HEK293T (cell line): ENCODE measurements around the gene ADAMTS9.
"Not testable (repeated sequence)": the region's sequence is repeated elsewhere in the genome, so short reads cannot be mapped to it uniquely, and the experiment has no call there.

ENCODE experiments used
- CTCF ChIA-PET: fragments of 350-600 bp; formaldehyde crosslinking; extraction: SDS; loops from one replicate; lab custom pipeline; 2021; ENCODE audit warnings: antibody characterized with exemption, inconsistent platforms; lab: Yijun Ruan, JAX
- POLR2A ChIA-PET: fragments of 350-600 bp; formaldehyde crosslinking; extraction: SDS; loops from one replicate; lab custom pipeline; 2020; ENCODE audit warnings: antibody characterized with exemption, inconsistent platforms; lab: Yijun Ruan, JAX
- DNase-seq: peaks from one replicate; pipeline ENCODE4 v3.0.0; 2012; ENCODE audit warnings: mixed read lengths; ENCODE audit errors: extremely low spot score
- ARNT ChIP-seq: fragments of 450-650 bp; IDR thresholded peaks from 2 replicates; pipeline ENCODE4 v1.6.1; 2017; ENCODE audit warnings: mild to moderate bottlenecking
- BHLHE40 ChIP-seq: fragments of 450-650 bp; IDR thresholded peaks from 2 replicates; pipeline ENCODE4 v1.6.1; 2016; ENCODE audit warnings: mild to moderate bottlenecking, moderate library complexity, borderline replicate concordance
- CTBP1 ChIP-seq: fragments of 450-650 bp; IDR thresholded peaks from 2 replicates; pipeline ENCODE4 v1.6.1; 2016; ENCODE audit warnings: borderline replicate concordance
- ELF4 ChIP-seq: fragments of 450-650 bp; IDR thresholded peaks from 2 replicates; pipeline ENCODE4 v1.6.1; 2017; ENCODE audit warnings: antibody characterized with exemption
- FOXA1 ChIP-seq: fragments of 450-650 bp; IDR thresholded peaks from 2 replicates; pipeline ENCODE4 v1.6.1; 2016; ENCODE audit warnings: mild to moderate bottlenecking
- FOXK2 ChIP-seq: fragments of 450-650 bp; IDR thresholded peaks from 2 replicates; pipeline ENCODE4 v1.6.1; 2016; ENCODE audit warnings: mild to moderate bottlenecking
- FOXM1 ChIP-seq: fragments of 450-650 bp; IDR thresholded peaks from 2 replicates; pipeline ENCODE4 v1.6.1; 2017; ENCODE audit warnings: mild to moderate bottlenecking, borderline replicate concordance
- HDGF ChIP-seq: fragments of 450-650 bp; IDR thresholded peaks from 2 replicates; pipeline ENCODE4 v1.6.1; 2017; ENCODE audit warnings: antibody characterized with exemption, borderline replicate concordance
- L3MBTL2 ChIP-seq: fragments of 450-650 bp; conservative IDR thresholded peaks from 2 replicates; pipeline ENCODE4 v1.6.1; 2016; ENCODE audit warnings: mild to moderate bottlenecking
- LEF1 ChIP-seq: fragments of 450-650 bp; IDR thresholded peaks from 2 replicates; pipeline ENCODE4 v1.6.1; 2017; ENCODE audit warnings: mild to moderate bottlenecking, borderline replicate concordance
- NFRKB ChIP-seq: fragments of 450-650 bp; IDR thresholded peaks from 2 replicates; pipeline ENCODE4 v1.6.1; 2016; ENCODE audit warnings: mild to moderate bottlenecking, moderate library complexity
- SP1 ChIP-seq: fragments of 450-650 bp; IDR thresholded peaks from 2 replicates; pipeline ENCODE4 v1.6.1; 2017
- SUZ12 ChIP-seq: fragments of 450-650 bp; IDR thresholded peaks from 2 replicates; pipeline ENCODE4 v1.6.1; 2016; ENCODE audit warnings: mild to moderate bottlenecking
- TARDBP ChIP-seq: fragments of 450-650 bp; IDR thresholded peaks from 2 replicates; pipeline ENCODE4 v1.6.1; 2016
- ZNF384 ChIP-seq: fragments of 450-650 bp; IDR thresholded peaks from 2 replicates; pipeline ENCODE4 v1.6.1; 2016
- TF ChIP-seq, protein P1 (sequence below): fragments of 450-650 bp; IDR thresholded peaks from 2 replicates; pipeline ENCODE4 v1.6.1; 2016

Gene ADAMTS9

DNA sequence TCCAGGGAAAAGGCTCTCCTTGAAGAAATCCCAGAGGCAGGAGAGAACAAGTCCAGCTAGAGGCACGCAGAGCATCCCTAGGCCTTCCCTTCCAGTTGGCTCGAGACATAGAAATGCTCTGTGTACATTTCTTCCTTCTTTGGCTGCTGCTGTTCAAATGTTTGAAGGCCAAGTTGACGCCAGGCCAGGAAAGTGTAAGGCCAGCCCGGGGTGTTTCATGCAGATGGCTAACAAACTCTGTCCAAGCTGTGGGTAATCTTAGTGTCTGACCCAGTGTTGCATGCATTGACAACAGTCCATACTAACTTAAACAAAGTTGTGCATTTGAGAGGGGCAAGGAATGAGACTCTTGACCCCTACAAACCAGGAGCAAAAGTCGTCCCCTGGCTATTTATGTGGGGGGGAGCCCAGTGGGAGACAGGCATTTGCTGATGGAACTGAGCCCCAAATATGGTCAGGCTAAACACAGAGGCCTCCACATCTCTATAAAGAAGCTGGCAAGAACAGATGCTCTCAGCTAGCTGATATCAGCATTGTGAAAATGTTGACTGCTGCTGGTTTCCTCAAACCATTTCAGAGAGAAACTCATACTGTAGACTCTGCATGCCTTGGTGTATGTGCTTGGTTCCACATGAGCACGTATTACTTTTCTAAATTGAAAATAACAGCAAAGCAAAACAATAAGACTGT lies 139.5 kb downstream of the ADAMTS9 start:
- TF ChIP-seq CTBP1 (no peak), ELF4 (no peak), NFRKB (no peak), ARNT (no peak), FOXK2 (no peak), FOXM1 (no peak), SUZ12 (no peak), HDGF (no peak), LEF1 (no peak), SP1 (no peak), ZNF384 (no peak), L3MBTL2 (no peak), FOXA1 (no peak), TARDBP (no peak), BHLHE40 (no peak)
- TF ChIP-seq, protein P1, sequence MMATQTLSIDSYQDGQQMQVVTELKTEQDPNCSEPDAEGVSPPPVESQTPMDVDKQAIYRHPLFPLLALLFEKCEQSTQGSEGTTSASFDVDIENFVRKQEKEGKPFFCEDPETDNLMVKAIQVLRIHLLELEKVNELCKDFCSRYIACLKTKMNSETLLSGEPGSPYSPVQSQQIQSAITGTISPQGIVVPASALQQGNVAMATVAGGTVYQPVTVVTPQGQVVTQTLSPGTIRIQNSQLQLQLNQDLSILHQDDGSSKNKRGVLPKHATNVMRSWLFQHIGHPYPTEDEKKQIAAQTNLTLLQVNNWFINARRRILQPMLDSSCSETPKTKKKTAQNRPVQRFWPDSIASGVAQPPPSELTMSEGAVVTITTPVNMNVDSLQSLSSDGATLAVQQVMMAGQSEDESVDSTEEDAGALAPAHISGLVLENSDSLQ = no peak
- no peak for DNase-seq
- POLR2A ChIA-PET = no interaction called here
- CTCF ChIA-PET = interaction anchor here (1.0 kb wide), 1 partner anchor 18 kb away, joined by 3 read pairs; no protein-coding TSS in a partner anchor

DNA sequence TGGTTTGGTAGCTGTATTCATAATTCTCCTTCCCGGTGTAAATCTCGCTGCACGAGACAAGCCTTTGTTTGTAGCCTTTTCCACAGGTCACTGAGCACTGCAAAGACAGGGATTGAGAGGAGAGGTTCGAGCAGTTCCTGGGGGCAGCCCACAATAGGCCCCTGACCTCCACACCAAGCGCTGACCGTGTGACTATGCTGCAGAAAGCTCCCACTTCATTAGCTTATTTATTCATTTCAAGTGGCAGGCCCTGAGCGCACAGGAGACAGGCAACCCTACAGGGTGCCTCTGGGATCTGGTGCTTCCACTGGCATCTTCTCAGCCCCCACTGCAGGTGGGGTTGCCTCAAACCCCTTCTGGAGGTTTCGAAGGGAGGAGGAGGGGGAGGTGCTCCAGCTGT lies 140.9 kb downstream of the ADAMTS9 start:
- POLR2A ChIA-PET = no interaction called here
- CTCF ChIA-PET = no interaction called here
- TF ChIP-seq LEF1 = no peak
- no peak for TF ChIP-seq FOXM1
- TF ChIP-seq SP1 = no peak
- TF ChIP-seq HDGF = no peak
- no peak for TF ChIP-seq ARNT
- no peak for TF ChIP-seq FOXK2
- no peak for TF ChIP-seq ZNF384

DNA sequence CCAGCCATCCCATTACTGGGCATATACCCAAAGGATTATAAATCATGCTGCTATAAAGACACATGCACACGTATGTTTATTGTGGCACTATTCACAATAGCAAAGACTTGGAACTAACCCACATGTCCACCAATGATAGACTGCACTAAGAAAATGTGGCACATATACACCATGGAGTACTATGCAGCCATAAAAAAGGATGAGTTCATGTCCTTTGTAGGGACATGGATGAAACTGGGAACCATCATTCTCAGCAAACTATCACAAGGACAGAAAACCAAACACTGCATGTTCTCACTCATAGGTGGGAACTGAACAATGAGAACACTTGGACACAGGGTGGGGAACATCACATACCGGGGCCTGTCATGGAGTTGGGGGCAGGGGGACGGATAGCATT lies 142.6 kb downstream of the ADAMTS9 start:
- DNase-seq, CTCF ChIA-PET, POLR2A ChIA-PET: not testable (repeated sequence)

More for the DNA sequence above, 140.9 kb downstream of the ADAMTS9 start:
- DNase-seq = no peak

DNA sequence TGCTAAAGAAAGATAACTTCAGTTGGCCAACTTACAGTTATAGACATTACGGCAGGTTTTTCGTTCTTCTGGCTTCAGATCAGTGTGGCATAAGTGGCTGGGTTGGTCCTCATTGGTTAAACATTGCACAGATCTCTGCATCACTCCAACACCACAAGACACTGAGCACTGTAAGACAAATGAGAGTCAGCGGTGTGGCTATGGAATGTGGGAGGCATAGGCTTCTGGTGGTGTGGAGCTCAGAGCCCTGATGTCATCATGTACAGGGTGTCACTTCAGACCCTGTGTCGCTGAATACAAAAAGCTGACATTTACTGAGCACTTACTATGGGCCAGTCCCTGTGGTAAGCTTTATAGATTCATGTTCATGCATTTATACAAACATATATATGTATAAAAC lies 146.0 kb downstream of the ADAMTS9 start:
- DNase-seq = no peak
- TF ChIP-seq SP1 (no peak), FOXM1 (no peak), ELF4 (no peak), CTBP1 (no peak), ARNT (no peak), L3MBTL2 (no peak), LEF1 (no peak), FOXA1 (no peak), SUZ12 (no peak), TARDBP (no peak), HDGF (no peak), BHLHE40 (no peak), ZNF384 (no peak), NFRKB (no peak), FOXK2 (no peak)
- TF ChIP-seq, protein P1 = no peak
- POLR2A ChIA-PET = no interaction called here
- CTCF ChIA-PET = no interaction called here

DNA sequence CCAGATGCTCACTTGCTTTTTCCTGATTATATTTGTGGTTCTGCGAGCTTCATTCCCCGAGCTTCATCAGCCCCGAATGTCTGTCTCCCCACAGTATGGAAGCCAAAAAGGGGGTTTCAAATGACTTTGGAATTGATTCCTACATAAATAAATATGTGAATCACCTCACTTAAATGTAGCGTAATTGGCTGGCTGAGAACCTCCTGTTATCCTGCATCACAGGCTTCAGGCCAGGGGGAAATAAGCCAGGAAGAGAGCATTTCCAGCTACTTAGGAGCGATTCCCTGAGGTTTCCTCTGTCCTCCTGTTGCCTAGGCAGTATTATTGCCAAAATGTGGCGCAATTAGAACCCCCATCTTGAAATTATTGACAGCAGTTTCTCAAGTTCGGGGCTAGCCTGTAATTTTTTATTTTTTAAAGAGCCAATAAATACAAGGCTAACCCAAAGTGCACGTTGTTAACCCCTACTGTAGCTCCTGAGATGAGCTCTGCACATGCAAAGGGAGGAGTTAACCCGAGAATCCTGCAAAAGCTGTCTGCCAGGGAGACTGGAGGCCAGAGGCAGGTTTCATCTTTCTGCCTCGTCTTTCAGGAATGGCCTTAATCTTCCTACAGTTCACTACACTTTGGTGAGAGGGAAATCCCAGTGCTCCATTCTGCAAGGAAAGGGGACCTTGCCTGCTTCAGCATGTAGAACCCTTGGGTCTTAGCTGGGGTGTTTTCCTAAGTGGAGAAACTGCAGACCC lies 148.2 kb downstream of the ADAMTS9 start:
- ChIA-PET CTCF (no interaction called here), POLR2A (no interaction called here)
- DNase-seq = no peak
- no peak for TF ChIP-seq L3MBTL2
- TF ChIP-seq FOXM1 = no peak
- TF ChIP-seq FOXA1 = no peak
- no peak for TF ChIP-seq ELF4
- TF ChIP-seq ARNT = no peak
- TF ChIP-seq, protein P1 = no peak
- no peak for TF ChIP-seq TARDBP
- TF ChIP-seq HDGF = no peak
- TF ChIP-seq SUZ12 = no peak
- TF ChIP-seq NFRKB = no peak
- TF ChIP-seq FOXK2 = no peak
- no peak for TF ChIP-seq SP1
- no peak for TF ChIP-seq BHLHE40
- no peak for TF ChIP-seq ZNF384
- TF ChIP-seq CTBP1 = no peak
- TF ChIP-seq LEF1 = no peak

DNA sequence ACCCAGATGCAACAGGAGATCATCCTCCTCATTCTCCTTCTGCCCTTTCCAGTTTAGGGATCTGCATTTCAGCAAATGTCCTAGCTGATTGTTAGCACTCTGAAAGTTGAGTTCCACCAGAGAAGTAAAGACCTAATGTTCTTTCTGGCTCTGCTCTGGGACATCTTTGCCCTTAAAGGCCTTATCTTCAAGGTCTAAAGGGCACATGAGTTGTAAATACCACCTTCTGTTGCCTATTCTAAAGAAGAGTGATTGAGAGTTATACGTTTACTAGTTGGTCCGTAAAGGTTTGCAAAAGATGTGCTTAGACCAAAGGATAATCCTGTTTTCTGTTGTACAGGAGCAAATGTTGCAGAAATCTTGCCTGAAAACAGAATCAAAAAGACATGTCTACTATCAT lies 151.6 kb downstream of the ADAMTS9 start:
- ChIA-PET POLR2A (no interaction called here), CTCF (no interaction called here)
- DNase-seq = no peak
- TF ChIP-seq ELF4 (no peak), SUZ12 (no peak), TARDBP (no peak), HDGF (no peak), FOXK2 (no peak), ZNF384 (no peak), BHLHE40 (no peak), ARNT (no peak), FOXM1 (no peak), L3MBTL2 (no peak), SP1 (no peak), LEF1 (no peak), NFRKB (no peak)
- TF ChIP-seq, protein P1 = no peak
